ENCODE measurements around the gene RNF115. TPM values are rescaled to one million over a fixed set of nuclear protein-coding genes. Genes with fewer than 3 reads are reported as not detected.
A peak's percentile ranks its signal among the peaks of the same experiment; 100 is the strongest.

Gene RNF115
- total and polyA plus RNA-seq, 4 donors = 3.2 to 10.0 (median 7.6) TPM

GRCh38 chr1:145710291-145711027 is 113.4 kb downstream of the RNF115 start:
- Histone ChIP-seq H3K4me3 (ENCODE audit: low read depth in 1 of 3, low read length in 3 of 3) (no peak overlapping the region), H3K36me3 (ENCODE audit: control insufficient read depth in 4 of 4, insufficient read depth in 3 of 4, low read depth in 1 of 4, low read length in 3 of 4) (no peaks in the 10 kb centered on the region), H3K27me3 (ENCODE audit: control insufficient read depth in 4 of 4, insufficient read depth in 4 of 4, low read length in 3 of 4) (no peaks in the 10 kb centered on the region), H3K27ac (ENCODE audit: low read depth in 1 of 2, low read length in 2 of 2) (peak overlapping the region; percentile 54 to 69), H3K9me3 (ENCODE audit: control insufficient read depth in 4 of 4, low read length in 3 of 4) (no peaks in the 10 kb centered on the region), H3K4me1 (ENCODE audit: control insufficient read depth in 4 of 4, insufficient read depth in 4 of 4, low read length in 3 of 4) (peaks cover 11 to 81% (median 62%) of the 10 kb centered on the region in 4 donors), H3K9ac (ENCODE audit: low read depth in 1 of 2, low read length in 2 of 2) (no peak overlapping the region)
- TF ChIP-seq SP1 (IDR thresholded peaks at IDR 0.05) (no peak), CTCF (IDR thresholded peaks at IDR 0.05; ENCODE audit: low read depth, low read length, missing input control) (no peak), FOXA2 (IDR thresholded peaks at IDR 0.05) (no peak), YY1 (IDR thresholded peaks at IDR 0.05) (no peak), RXRA (IDR thresholded peaks at IDR 0.05) (no peak), TAF1 (conservative IDR thresholded peaks at IDR 0.05) (no peak), ZBTB33 (IDR thresholded peaks at IDR 0.05) (no peak), MAX (IDR thresholded peaks at IDR 0.05) (no peak), GABPA (IDR thresholded peaks at IDR 0.05 in 1 of 2, conservative IDR thresholded peaks at IDR 0.05 in 1 of 2) (no peak), NR2F2 (IDR thresholded peaks at IDR 0.05) (no peak), ATF3 (IDR thresholded peaks at IDR 0.05) (no peak), EGR1 (IDR thresholded peaks at IDR 0.05; ENCODE audit: low read depth in 2 of 2) (no peak), HNF4A (conservative IDR thresholded peaks at IDR 0.05) (no peak), RAD21 (IDR thresholded peaks at IDR 0.05) (no peak), HNF4G (IDR thresholded peaks at IDR 0.05) (no peak), FOXA1 (IDR thresholded peaks at IDR 0.05) (no peak), JUND (IDR thresholded peaks at IDR 0.05) (no peak)
- TF ChIP-seq, protein P1, sequence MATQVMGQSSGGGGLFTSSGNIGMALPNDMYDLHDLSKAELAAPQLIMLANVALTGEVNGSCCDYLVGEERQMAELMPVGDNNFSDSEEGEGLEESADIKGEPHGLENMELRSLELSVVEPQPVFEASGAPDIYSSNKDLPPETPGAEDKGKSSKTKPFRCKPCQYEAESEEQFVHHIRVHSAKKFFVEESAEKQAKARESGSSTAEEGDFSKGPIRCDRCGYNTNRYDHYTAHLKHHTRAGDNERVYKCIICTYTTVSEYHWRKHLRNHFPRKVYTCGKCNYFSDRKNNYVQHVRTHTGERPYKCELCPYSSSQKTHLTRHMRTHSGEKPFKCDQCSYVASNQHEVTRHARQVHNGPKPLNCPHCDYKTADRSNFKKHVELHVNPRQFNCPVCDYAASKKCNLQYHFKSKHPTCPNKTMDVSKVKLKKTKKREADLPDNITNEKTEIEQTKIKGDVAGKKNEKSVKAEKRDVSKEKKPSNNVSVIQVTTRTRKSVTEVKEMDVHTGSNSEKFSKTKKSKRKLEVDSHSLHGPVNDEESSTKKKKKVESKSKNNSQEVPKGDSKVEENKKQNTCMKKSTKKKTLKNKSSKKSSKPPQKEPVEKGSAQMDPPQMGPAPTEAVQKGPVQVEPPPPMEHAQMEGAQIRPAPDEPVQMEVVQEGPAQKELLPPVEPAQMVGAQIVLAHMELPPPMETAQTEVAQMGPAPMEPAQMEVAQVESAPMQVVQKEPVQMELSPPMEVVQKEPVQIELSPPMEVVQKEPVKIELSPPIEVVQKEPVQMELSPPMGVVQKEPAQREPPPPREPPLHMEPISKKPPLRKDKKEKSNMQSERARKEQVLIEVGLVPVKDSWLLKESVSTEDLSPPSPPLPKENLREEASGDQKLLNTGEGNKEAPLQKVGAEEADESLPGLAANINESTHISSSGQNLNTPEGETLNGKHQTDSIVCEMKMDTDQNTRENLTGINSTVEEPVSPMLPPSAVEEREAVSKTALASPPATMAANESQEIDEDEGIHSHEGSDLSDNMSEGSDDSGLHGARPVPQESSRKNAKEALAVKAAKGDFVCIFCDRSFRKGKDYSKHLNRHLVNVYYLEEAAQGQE (IDR thresholded peaks at IDR 0.05) = no peak
- WGBS = 64% methylated on average over 4 of the region's 4 CpGs
- DNase-seq (ENCODE audit: low spot score) = no peak
